GM18508 (cell line): ENCODE measurements around the gene L3MBTL4.
"Not testable (repeated sequence)": the region's sequence is repeated elsewhere in the genome, so short reads cannot be mapped to it uniquely, and the experiment has no call there.

Experiments used
- ATAC-seq: cut with Tn5 transposase; IDR thresholded peaks from one replicate; pipeline ENCODE4 v1.9.1; 2021; ENCODE audit warnings: moderate number of reproducible peaks; ENCODE audit not compliant: insufficient read depth, unreplicated experiment

L3MBTL4 gene

GRCh38 chr18:6207116-6207515 is 207.6 kb downstream of the L3MBTL4 start:
- no peak for ATAC-seq

- no peak for ATAC-seq
Measured at GRCh38 chr18:6205706-6206105, 209.0 kb downstream of the L3MBTL4 start.

- no peak for ATAC-seq
Measured at GRCh38 chr18:6204476-6204875, 210.2 kb downstream of the L3MBTL4 start.

GRCh38 chr18:6203791-6204190 is 210.9 kb downstream of the L3MBTL4 start:
- no peak for ATAC-seq

GRCh38 chr18:6202861-6203260 is 211.8 kb downstream of the L3MBTL4 start:
- ATAC-seq: no peak

GRCh38 chr18:6200204-6200774 is 214.4 kb downstream of the L3MBTL4 start:
- no peak for ATAC-seq

GRCh38 chr18:6199777-6200176 is 214.9 kb downstream of the L3MBTL4 start:
- ATAC-seq: no peak

GRCh38 chr18:6198585-6198984 is 216.1 kb downstream of the L3MBTL4 start:
- no peak for ATAC-seq

- ATAC-seq: no peak
Measured at GRCh38 chr18:6194640-6195039, 220.1 kb downstream of the L3MBTL4 start.

GRCh38 chr18:6185782-6186181 is 228.9 kb downstream of the L3MBTL4 start:
- ATAC-seq: not testable (repeated sequence)

GRCh38 chr18:6174983-6175745 is 239.5 kb downstream of the L3MBTL4 start:
- ATAC-seq: no peak

GRCh38 chr18:6170604-6171003 is 244.1 kb downstream of the L3MBTL4 start:
- ATAC-seq: no peak

- no peak for ATAC-seq
Measured at GRCh38 chr18:6161549-6161948, 253.2 kb downstream of the L3MBTL4 start.

GRCh38 chr18:6159426-6159825 is 255.3 kb downstream of the L3MBTL4 start:
- no peak for ATAC-seq

GRCh38 chr18:6158958-6159357 is 255.8 kb downstream of the L3MBTL4 start:
- ATAC-seq: no peak

GRCh38 chr18:6156446-6156845 is 258.3 kb downstream of the L3MBTL4 start:
- no peak for ATAC-seq

GRCh38 chr18:6155707-6156106 is 259.0 kb downstream of the L3MBTL4 start:
- ATAC-seq: no peak

GRCh38 chr18:6150430-6150829 is 264.3 kb downstream of the L3MBTL4 start:
- no peak for ATAC-seq

- no peak for ATAC-seq
Measured at GRCh38 chr18:6146307-6146661, 268.4 kb downstream of the L3MBTL4 start.

- no peak for ATAC-seq
Measured at GRCh38 chr18:6145645-6146306, 268.9 kb downstream of the L3MBTL4 start.

GRCh38 chr18:6139007-6139406 is 275.7 kb downstream of the L3MBTL4 start:
- no peak for ATAC-seq

GRCh38 chr18:6135901-6136300 is 278.8 kb downstream of the L3MBTL4 start:
- not testable (repeated sequence) for ATAC-seq
